KOPT-K1 (cell line): ENCODE measurements around the gene NIN.
"Not testable (repeated sequence)": the region's sequence is repeated elsewhere in the genome, so short reads cannot be mapped to it uniquely, and the experiment has no call there.

ENCODE experiments used
- H3K27ac ChIP-seq: fragments of 200-600 bp; sonication (generic); 2 replicates; pipeline ENCODE4 v1.5.1; 2016; ENCODE audit warnings: antibody characterized with exemption, mild to moderate bottlenecking, low read depth, low read length; ENCODE audit not compliant: poor library complexity, severe bottlenecking
- H3K36me3 ChIP-seq: fragments of 200-600 bp; sonication (generic); 2 replicates; pipeline ENCODE4 v1.5.1; 2017; ENCODE audit warnings: antibody characterized with exemption, mild to moderate bottlenecking, low read length, moderate library complexity; ENCODE audit not compliant: insufficient read depth
- H3K9me3 ChIP-seq: fragments of 200-600 bp; sonication (generic); 2 replicates; pipeline ENCODE4 v1.5.1; 2017; ENCODE audit warnings: antibody characterized with exemption, low read length, mild to moderate bottlenecking; ENCODE audit not compliant: insufficient read depth, poor library complexity, severe bottlenecking

NIN gene

DNA sequence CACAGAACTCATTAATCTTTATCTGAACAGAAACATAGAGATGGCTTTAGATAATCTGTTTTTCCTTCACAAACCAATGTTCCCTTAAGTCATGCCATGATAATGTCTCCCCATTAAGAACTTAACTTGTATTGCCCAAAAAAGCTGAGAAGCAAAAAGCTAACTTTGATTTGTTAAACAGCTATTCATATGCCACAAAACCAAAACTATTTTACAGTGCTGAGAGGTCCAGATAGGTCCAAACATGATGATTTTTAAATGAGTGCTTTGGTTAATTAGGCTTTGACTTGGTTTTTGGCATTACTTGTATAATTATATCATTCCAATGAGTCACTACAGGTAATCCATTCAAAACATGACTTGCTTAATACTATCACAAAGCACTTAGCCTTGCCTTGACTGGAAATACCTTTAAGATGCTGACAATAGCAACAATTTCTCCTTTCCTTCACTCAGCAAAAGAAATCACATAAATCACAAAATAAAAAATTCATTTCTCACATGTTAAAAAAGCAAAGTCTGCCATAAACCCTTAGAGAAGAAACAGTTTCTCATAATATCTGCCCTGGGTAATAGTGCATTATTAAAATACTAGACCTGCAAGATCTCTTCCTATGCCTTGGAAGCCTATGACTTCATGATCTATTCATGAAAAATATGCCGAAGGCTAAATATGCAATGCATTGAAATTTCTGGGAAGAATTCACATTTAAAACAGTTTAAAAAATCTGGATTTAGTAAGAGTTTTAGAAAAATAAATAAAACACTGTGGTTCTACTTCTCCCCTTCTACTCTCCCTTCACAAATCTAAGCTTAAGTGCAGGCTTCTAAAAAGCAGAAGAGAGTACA, 110.8 kb downstream of the NIN start:
- H3K27ac ChIP-seq = no peak overlapping the region
- H3K36me3 ChIP-seq = peaks cover 39% of the 10 kb centered on the region
- H3K9me3 ChIP-seq = no peaks in the 10 kb centered on the region

DNA sequence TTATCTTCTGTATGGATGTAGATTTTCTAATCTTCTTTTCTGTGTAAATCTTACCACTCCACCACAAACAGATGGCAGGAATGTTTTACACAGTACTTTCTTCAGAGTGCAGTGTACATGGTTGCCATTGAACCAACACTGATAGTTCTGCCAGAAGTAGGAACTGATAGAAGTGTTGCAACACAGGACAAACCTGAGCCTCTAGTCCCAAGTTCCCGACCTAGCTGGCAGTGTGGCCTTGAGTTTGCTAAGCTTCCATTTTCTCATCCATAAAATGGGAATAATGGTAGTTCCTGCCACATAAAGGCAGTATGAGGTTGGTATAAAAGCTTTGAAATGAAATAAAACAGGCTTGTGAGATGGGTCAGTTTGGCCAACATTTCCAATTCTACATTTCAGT, 112.0 kb downstream of the NIN start:
- no peaks in the 10 kb centered on the region for H3K9me3 ChIP-seq
- peaks cover 27% of the 10 kb centered on the region for H3K36me3 ChIP-seq
- H3K27ac ChIP-seq = no peak overlapping the region

DNA sequence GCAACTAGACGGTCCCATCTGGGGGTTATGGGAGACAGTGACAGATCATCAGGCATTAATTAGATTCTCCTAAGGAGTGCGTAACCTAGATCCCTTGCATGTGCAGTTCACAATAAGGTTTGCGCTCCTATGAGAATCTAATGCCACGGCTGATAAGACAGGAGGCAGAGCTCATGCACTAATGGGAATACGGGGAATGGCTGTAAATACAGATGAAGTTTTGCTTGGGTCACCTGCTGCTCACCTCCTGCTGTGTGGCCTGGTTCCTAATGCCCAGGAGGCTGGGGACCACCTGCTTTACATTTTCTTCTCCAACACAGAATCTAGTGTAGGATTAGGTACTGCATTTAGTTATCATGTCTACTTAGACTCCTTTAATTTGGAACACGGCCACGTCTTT, 113.2 kb downstream of the NIN start:
- Histone ChIP-seq H3K36me3 (peaks cover 16% of the 10 kb centered on the region), H3K9me3 (no peaks in the 10 kb centered on the region), H3K27ac (no peak overlapping the region)

DNA sequence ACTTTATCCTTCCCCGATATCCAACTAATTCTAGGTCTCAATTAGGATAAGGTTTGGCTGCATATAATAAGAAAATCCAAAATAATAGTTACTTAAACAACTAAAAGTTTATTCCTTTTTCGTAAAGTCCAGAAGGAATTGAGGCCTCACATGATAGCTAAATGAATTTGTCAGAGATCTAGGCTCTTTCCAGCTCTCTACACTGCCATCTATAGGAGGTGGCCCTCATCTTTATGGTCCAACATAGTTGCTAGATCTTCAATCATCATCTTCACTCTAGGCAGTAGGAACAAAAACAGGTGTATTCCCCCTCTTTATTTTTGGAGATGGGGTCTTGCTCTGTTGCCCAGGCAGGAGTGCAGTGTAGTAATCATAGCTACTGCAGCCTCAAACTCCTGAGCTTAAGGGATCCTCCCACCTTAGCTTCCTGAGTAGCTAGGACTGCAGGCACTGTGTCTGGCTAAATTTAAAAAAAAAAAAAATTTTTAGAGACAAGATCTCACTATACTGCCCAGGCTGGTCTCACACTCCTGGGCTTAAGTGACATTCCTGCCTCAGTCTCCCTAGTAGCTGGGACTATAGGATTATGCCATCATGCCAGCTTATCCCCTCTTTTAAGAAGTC, 116.4 kb downstream of the NIN start:
- no peaks in the 10 kb centered on the region for H3K36me3 ChIP-seq
- no peak overlapping the region for H3K27ac ChIP-seq
- H3K9me3 ChIP-seq = no peaks in the 10 kb centered on the region

DNA sequence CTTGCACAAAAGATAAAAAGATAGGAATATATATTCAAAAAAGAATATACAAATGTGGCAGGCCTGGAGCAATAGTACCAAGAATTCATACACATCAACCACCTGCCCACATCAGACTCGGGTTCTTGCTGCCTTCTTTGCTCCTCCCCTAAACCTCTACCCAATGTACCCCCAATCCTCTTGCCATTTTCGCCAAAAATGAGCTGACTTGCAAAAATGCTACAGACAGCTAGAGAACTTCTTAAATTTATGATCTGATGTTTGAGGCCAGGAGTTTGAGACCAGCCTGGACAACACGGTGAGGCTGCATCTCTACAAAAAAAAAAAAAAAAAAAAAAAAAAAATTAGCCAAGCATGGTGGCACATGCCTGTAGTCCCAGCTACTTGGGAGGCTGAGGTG, 119.9 kb downstream of the NIN start:
- Histone ChIP-seq H3K36me3 (no peaks in the 10 kb centered on the region), H3K27ac (no peak overlapping the region), H3K9me3 (no peaks in the 10 kb centered on the region)

DNA sequence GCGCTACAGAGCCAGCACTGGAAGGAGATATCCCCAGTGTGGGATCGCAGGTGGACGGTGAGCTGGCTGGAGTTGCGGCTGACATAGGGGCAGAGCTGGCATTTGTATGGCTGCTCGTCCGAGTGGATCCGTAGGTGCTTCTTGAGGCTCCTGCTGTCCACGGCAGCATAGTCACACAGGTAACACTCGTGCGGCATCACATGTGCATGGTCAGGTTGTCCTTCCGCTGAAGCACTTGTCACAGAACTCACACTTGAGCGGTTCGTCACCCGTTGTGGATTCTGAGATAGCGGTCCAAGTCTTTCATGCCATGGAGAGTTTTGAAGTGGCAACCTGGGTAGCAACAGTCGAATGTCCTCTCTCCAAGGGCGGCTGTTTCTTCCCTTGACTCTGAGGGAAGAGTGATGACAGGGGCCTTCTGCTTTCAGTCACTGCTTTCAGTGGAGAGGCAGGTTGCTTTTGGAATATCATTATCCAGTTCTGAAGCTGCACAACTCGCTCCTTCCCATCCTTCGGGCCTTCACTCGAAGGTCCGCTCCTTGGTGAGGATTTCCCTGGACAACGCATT, 125.9 kb downstream of the NIN start:
- Histone ChIP-seq H3K9me3 (no peaks in the 10 kb centered on the region), H3K36me3 (no peaks in the 10 kb centered on the region), H3K27ac (no peak overlapping the region)

DNA sequence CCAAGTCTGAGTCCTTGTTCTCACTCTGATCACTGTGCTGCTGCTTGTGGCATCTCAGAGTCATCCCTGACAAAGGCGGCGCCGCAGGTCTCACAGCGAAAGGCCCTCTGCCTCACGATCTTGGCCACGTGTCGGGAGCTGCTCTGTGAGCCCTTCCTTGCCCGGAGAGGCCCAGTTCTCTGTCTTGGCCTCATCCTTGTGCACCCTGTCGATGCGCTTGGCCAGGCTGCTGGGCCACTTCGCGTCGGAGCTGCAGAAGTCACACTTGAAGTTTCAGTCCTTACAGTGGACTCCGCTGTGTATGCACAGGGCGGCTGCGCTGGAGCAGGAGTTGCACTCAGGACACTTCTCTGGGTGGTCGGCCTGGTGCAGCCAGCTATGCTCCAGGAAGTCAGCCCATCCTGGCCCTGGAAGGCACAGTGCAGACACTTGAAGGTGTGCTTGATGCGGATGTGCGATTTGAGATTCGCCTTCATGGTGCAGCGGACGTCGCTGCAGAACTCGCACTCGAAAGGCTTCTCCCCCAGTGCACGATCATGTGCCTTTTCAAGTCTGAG, 126.4 kb downstream of the NIN start:
- H3K27ac ChIP-seq = no peak overlapping the region
- no peaks in the 10 kb centered on the region for H3K9me3 ChIP-seq
- H3K36me3 ChIP-seq = no peaks in the 10 kb centered on the region

DNA sequence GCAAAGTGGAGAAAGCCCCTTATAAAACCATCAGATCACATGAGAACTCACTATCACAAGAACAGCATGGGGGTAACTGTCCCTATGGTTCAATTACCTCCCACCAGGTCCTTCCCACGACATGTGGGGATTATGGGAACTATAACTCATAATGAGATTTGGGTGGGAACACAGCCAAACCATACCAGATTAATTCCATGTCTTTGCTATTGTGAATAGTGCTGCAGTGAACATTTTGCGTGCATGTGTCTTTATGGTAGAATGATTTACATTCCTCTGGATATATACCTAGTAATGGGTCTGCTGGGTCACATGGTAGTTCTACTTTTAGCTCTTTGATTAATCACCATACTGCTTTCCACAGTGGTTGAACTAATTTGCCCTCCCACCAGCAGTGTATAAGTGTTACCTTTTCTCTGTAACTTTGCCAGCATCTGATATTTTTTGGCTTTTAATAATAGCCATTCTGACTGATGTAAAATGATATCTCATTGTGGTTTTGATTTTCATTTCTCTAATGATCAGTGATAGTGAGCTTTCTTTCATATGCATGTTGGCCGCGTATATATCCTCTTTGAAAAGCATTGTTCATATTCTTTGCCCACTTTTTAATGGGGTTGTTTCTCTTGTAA, 133.2 kb downstream of the NIN start:
- H3K9me3 ChIP-seq = peaks cover 11% of the 10 kb centered on the region
- H3K27ac ChIP-seq = no peak overlapping the region
- no peaks in the 10 kb centered on the region for H3K36me3 ChIP-seq

DNA sequence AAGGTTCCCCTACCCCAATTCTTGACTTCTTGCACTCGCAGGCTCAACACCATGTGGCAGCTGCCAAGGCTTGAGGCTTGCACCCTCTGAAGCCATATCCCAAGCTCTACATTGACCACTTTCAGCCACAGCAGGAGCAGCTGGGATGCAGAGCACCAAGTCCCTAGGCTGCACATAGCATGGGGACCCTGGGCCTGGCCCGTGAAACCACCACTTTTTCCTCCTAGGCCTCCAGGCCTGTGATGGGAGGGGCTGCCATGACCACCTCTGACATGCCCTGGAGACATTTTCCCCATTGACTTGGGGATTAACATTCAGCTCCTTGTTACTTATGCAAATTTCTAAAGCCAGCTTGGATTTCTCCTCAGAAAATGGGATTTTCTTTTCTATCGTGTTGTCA, 136.7 kb downstream of the NIN start:
- H3K9me3 ChIP-seq = peaks cover 11% of the 10 kb centered on the region
- H3K36me3 ChIP-seq, H3K27ac ChIP-seq: not testable (repeated sequence)

DNA sequence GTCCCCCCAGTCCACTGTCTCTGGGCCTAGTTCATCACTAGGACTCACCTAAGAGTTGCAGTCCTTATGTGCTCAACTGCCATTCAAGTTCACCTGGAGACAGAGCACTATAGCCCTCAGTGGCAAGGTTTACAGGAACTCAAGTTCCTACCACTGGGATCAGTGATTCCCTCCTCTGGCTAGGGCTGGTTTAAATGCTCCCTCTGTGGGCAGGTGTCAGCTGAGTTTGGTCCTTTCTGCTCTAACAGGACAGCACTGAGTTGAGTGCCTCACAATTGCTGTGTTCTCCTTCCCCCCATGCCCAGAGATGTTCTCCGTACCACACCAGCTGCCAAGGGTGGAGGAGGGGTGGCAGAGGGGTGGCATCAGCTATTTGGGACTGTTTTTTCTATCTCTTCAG, 142.1 kb downstream of the NIN start:
- Histone ChIP-seq H3K36me3 (no peaks in the 10 kb centered on the region), H3K27ac (no peak overlapping the region), H3K9me3 (peaks cover 13% of the 10 kb centered on the region)

DNA sequence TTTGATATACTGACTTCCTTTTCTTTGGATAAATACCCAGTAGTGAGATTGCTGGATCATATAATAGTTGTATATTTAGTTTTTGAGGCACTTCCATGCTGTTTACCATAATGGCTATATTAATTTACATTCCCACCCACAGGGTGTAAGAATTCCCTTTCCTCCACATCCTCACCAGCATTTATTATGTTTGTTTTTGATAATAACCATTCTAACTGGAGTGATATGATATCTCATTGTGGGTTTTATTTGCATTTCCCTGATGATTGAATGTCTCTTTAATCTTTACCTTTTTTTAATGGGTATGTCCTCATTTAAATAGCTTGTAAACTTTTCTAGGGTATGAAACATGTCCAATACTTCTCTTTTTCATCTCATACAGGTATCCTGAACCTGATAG, 151.3 kb downstream of the NIN start:
- no peaks in the 10 kb centered on the region for H3K9me3 ChIP-seq
- H3K36me3 ChIP-seq = no peaks in the 10 kb centered on the region
- H3K27ac ChIP-seq = no peak overlapping the region

DNA sequence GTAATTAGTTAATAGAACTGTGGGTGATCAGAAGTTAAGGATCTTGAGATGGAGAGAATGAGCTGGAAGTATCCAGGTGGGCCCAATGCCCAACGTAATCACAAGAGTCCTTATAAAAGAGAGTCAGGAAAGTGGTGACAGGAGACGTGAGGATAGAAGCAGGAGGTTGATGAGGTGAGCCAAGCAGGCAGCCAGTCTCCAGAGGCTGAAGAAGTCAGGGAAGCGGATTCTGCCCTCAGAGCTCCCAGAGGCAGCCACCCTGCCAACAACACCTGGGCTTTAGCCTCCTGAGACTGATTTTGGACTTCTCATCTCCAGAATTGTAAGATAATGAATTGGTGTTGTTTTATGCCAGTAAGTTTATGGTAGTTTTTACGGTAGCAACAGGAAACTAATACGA, 152.8 kb downstream of the NIN start:
- Histone ChIP-seq H3K27ac (no peak overlapping the region), H3K9me3 (no peaks in the 10 kb centered on the region), H3K36me3 (no peaks in the 10 kb centered on the region)

DNA sequence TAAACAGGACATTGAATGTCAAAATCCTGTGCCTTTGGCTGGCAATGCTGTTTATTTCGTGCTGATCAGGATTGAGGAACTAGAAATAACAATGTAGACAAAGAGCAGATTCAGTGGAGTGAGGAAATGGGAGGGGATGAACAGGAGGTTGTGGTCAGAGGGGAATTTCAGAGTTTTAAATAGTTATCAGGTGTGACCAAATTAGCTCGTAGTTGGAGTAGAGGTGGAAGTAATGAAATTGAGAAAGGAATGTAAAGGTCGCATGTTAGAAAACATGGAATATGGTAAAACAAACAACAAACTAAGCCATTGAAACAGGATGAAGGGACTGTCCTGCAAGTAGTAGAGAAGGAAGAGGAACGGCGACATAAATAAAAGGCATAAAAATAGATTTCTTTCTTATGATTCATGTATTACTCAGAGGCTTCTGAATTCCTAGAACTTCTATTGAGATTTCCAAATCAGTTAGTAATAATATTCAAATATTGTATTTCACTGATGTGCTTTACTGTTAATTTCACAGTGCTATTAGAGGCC, 153.4 kb downstream of the NIN start:
- no peak overlapping the region for H3K27ac ChIP-seq
- no peaks in the 10 kb centered on the region for H3K36me3 ChIP-seq
- no peaks in the 10 kb centered on the region for H3K9me3 ChIP-seq

DNA sequence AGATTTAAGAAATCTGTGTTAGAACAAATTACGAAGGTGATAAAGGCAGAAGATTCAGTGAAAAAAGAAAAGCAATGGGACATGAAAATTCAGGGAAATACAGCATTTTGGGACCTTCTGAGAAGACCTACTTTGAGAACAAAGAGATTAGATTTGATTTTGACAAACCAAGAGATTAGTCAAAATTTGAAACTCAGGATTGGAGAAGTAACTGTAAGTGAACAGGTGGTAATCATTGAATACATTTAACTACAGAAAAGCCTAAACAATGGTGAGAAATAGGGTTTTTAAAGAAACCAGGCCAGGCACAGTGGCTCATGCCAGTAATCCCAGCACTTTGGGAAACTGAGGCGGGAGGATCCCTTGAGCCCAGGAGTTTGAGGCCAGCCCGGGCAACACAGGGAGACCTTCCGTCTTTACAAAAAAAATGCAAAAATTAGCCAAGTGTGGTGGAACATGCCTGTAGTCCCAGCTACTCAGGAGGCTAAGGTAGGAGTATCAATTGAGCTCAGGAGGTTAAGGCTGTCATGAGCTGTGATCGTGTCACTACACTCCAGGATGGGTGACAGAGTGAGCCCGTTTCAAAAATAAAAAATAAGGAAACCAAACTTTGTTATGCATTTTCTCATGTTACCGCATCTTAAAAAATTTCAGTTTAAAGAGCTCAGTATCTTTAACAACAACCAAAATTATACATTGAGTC, 154.0 kb downstream of the NIN start:
- H3K27ac ChIP-seq = no peak overlapping the region
- no peaks in the 10 kb centered on the region for H3K9me3 ChIP-seq
- no peaks in the 10 kb centered on the region for H3K36me3 ChIP-seq
